ENCODE results near the gene OR5K2.

- TF ChIP-seq CTCF (IDR thresholded peaks at IDR 0.05; ENCODE audit: poor library complexity, severe bottlenecking) (no peak), MXI1 (conservative IDR thresholded peaks at IDR 0.05; ENCODE audit: poor library complexity, severe bottlenecking) (no peak), EP300 (conservative IDR thresholded peaks at IDR 0.05; ENCODE audit: poor library complexity, severe bottlenecking) (no peak), POLR2AphosphoS5 (IDR thresholded peaks at IDR 0.05) (no peak)
- TF ChIP-seq, protein P1, sequence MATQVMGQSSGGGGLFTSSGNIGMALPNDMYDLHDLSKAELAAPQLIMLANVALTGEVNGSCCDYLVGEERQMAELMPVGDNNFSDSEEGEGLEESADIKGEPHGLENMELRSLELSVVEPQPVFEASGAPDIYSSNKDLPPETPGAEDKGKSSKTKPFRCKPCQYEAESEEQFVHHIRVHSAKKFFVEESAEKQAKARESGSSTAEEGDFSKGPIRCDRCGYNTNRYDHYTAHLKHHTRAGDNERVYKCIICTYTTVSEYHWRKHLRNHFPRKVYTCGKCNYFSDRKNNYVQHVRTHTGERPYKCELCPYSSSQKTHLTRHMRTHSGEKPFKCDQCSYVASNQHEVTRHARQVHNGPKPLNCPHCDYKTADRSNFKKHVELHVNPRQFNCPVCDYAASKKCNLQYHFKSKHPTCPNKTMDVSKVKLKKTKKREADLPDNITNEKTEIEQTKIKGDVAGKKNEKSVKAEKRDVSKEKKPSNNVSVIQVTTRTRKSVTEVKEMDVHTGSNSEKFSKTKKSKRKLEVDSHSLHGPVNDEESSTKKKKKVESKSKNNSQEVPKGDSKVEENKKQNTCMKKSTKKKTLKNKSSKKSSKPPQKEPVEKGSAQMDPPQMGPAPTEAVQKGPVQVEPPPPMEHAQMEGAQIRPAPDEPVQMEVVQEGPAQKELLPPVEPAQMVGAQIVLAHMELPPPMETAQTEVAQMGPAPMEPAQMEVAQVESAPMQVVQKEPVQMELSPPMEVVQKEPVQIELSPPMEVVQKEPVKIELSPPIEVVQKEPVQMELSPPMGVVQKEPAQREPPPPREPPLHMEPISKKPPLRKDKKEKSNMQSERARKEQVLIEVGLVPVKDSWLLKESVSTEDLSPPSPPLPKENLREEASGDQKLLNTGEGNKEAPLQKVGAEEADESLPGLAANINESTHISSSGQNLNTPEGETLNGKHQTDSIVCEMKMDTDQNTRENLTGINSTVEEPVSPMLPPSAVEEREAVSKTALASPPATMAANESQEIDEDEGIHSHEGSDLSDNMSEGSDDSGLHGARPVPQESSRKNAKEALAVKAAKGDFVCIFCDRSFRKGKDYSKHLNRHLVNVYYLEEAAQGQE (IDR thresholded peaks at IDR 0.05; ENCODE audit: borderline replicate concordance), result no peak
Observed at GRCh38 chr3:98518816-98519215, 21.3 kb downstream of the OR5K2 start.
